Activated T-helper 2 cell treated with anti-CD3 and anti-CD28 coated beads, Interferon-gamma antibody, Interleukin-2, Interleukin-4, amounts not matched to agents 10 μg/mL and 5 μg/mL and 100 μg/mL, durations not matched to agents 14 hours and 24 hours and 36 hours (primary cell): ENCODE measurements around the gene PARL. TPM values are rescaled to one million over a fixed set of nuclear protein-coding genes. Genes with fewer than 3 reads are reported as not detected.
A peak's percentile ranks its signal among the peaks of the same experiment; 100 is the strongest.
"Not testable (repeated sequence)": the region's sequence is repeated elsewhere in the genome, so short reads cannot be mapped to it uniquely, and the experiment has no call there.

Source experiments
- DNase-seq: peaks from one replicate; pipeline ENCODE4 v3.0.0; 2021; ENCODE audit warnings: low spot score
- H3K27ac Mint-ChIP-seq: one replicate; pipeline ENCODE4 v1.8.0; 2021; ENCODE audit warnings: mixed read lengths
- H3K27me3 Mint-ChIP-seq: one replicate; pipeline ENCODE4 v1.8.0; 2021; ENCODE audit warnings: low read depth, mixed read lengths
- H3K36me3 Mint-ChIP-seq: one replicate; pipeline ENCODE4 v1.8.0; 2021; ENCODE audit warnings: low read depth, mixed read lengths
- H3K4me1 Mint-ChIP-seq: one replicate; pipeline ENCODE4 v1.8.0; 2021; ENCODE audit warnings: low read depth, mixed read lengths
- H3K4me3 Mint-ChIP-seq: one replicate; pipeline ENCODE4 v1.8.0; 2021; ENCODE audit warnings: low read depth, mild to moderate bottlenecking, moderate library complexity, mixed read lengths
- H3K9me3 Mint-ChIP-seq: one replicate; pipeline ENCODE4 v1.8.0; 2021; ENCODE audit warnings: mixed read lengths
- intact Hi-C: fragments of 100-400 bp; cut with micrococcal nuclease; formaldehyde crosslinking; loops from one replicate; pipeline ENCODE4 v1.15.1; 2023
- total RNA-seq: library from RNA; stranded (reverse); gene quantifications from 2 replicates; pipeline ENCODE4 v1.2.3, GENCODE V29; 2022

PARL gene
- total RNA-seq, 1 donor from 2014 or later = 74.9 TPM

DNA sequence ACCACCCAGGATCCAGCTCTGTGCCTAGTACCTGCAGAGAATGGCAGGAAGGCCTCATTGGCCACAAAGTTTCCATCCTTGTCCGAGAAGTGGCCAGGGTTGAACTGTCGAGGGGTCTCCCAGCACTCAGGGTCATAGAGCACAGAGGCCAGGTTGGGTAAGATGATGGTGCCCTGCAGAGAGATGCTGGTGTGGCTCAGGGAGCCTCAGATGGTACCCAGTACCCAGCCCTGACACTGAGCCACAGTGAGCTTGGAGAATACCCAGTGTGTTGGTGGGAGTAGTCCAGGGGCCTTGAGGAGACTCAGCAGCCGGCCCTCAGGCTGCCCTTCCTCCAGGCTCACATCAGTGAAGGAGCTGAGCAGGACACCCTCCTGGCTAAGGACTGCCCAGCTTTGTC, 11.5 kb upstream of the PARL start:
- H3K4me3 Mint-ChIP-seq = no peak overlapping the region
- no peaks in the 10 kb centered on the region for H3K36me3 Mint-ChIP-seq
- no peak for DNase-seq
- peaks cover 3% of the 10 kb centered on the region for H3K4me1 Mint-ChIP-seq
- no peak overlapping the region for H3K27ac Mint-ChIP-seq
- peaks cover 6% of the 10 kb centered on the region for H3K27me3 Mint-ChIP-seq
- intact Hi-C loops = loop anchor here (10.0 kb wide), 1 partner anchor 239 kb away; the partner anchor contains the start of gene EIF2B5
- no peaks in the 10 kb centered on the region for H3K9me3 Mint-ChIP-seq

GRCh38 chr3:183895774-183896173, 11.1 kb upstream of the PARL start:
- no peak overlapping the region for H3K4me3 Mint-ChIP-seq
- intact Hi-C loops = loop anchor here (1.0 to 10.0 kb wide), 3 partner anchors 121 to 394 kb away; partner anchors contain the start of genes ABCC5 and EIF2B5
- peaks cover 3% of the 10 kb centered on the region for H3K4me1 Mint-ChIP-seq
- H3K9me3 Mint-ChIP-seq = no peaks in the 10 kb centered on the region
- H3K27ac Mint-ChIP-seq = no peak overlapping the region
- H3K36me3 Mint-ChIP-seq = no peaks in the 10 kb centered on the region
- H3K27me3 Mint-ChIP-seq = peaks cover 6% of the 10 kb centered on the region
- no peak for DNase-seq

DNA sequence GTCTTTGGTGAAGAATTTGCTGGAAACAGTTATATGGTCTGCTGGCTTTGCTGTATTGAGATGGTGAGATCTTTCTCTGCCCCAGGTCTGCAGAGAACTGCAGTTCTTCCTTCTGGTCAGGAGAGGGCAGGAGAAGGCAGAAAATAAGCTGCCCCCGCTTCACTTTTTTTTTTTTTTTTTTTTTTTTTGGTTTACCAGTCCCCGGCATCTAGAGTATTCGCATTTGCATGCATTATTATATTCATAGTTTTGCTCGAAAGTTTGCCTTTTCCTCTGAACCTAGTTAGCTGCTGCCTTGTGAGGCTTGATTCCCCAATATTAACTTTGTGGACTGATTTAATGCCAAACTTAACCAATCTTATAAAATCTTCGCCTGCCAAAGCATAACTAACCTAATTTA, 10.6 kb upstream of the PARL start:
- intact Hi-C loops = loop anchor here (1.0 to 10.0 kb wide), 3 partner anchors 122 to 394 kb away; partner anchors contain the start of genes ABCC5 and EIF2B5
- Mint-ChIP-seq H3K27ac (no peak overlapping the region), H3K9me3 (no peaks in the 10 kb centered on the region), H3K36me3 (no peaks in the 10 kb centered on the region), H3K4me1 (peaks cover 3% of the 10 kb centered on the region), H3K27me3 (peaks cover 5% of the 10 kb centered on the region), H3K4me3 (no peak overlapping the region)
- DNase-seq = no peak

GRCh38 chr3:183892610-183893214, 8.0 kb upstream of the PARL start:
- DNase-seq = no peak
- Mint-ChIP-seq H3K36me3 (no peaks in the 10 kb centered on the region), H3K9me3 (no peaks in the 10 kb centered on the region), H3K27me3 (peaks cover 7% of the 10 kb centered on the region), H3K4me1 (peaks cover 3% of the 10 kb centered on the region), H3K27ac (no peak overlapping the region), H3K4me3 (no peak overlapping the region)
- intact Hi-C loops = loop anchor here (10.0 kb wide), 1 partner anchor 242 kb away; the partner anchor contains the start of gene EIF2B5

DNA sequence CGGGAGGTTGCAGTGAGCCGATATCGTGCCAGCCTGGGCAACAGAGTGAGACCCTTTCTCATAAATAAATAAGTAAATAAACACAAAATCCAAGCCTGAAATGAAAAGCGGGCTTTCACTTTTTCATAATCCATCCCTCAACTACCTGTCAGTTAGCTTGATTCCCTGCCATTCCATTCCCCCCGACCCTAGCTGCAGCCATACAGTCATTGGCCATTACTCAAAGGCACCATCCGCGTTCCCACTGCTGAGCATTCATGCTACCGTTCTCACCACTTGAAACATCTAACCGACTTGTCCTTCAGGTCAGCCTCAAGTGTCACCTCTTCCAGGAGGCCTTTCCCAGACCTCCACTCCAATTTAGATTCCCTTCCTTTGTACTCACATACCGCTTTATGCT, 1.1 kb upstream of the PARL start:
- Mint-ChIP-seq H3K9me3 (no peaks in the 10 kb centered on the region), H3K4me3 (peak overlapping the region; percentile 34), H3K27me3 (peaks cover 5% of the 10 kb centered on the region), H3K4me1 (peaks cover 24% of the 10 kb centered on the region), H3K27ac (no peak overlapping the region), H3K36me3 (peaks cover 8% of the 10 kb centered on the region)
- no peak for DNase-seq
- intact Hi-C loops = loop anchor here (2.0 kb wide), 3 partner anchors 61 to 417 kb away; partner anchors contain the start of genes ALG3, EEF1AKMT4 and MAP6D1

DNA sequence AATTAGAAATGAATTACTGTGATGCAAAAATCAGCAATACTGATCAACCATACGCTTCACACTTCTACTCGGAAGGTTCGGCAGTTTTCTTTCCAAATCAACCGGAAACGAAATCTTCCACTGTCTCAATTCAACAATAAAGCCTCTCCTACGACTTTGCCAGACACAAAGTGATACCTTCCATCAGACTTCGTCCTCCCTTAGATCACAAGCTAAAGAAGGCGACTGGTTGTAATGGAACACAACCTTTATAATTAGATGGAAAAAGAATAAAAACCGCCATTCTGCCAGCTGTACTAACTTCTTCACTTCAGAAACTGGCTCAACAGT, 618 bp downstream of the PARL start:
- no peaks in the 10 kb centered on the region for H3K9me3 Mint-ChIP-seq
- H3K27ac Mint-ChIP-seq = peak overlapping the region; percentile 95
- H3K36me3 Mint-ChIP-seq = peaks cover 13% of the 10 kb centered on the region
- peaks cover 26% of the 10 kb centered on the region for H3K4me1 Mint-ChIP-seq
- no peak for DNase-seq
- peak overlapping the region; percentile 98 for H3K4me3 Mint-ChIP-seq
- intact Hi-C loops = loop anchor here (1.0 to 5.0 kb wide), 5 partner anchors 40 to 415 kb away; partner anchors contain the start of genes ALG3, EEF1AKMT4, KLHL24 and MAP6D1
- H3K27me3 Mint-ChIP-seq = peaks cover 2% of the 10 kb centered on the region

DNA sequence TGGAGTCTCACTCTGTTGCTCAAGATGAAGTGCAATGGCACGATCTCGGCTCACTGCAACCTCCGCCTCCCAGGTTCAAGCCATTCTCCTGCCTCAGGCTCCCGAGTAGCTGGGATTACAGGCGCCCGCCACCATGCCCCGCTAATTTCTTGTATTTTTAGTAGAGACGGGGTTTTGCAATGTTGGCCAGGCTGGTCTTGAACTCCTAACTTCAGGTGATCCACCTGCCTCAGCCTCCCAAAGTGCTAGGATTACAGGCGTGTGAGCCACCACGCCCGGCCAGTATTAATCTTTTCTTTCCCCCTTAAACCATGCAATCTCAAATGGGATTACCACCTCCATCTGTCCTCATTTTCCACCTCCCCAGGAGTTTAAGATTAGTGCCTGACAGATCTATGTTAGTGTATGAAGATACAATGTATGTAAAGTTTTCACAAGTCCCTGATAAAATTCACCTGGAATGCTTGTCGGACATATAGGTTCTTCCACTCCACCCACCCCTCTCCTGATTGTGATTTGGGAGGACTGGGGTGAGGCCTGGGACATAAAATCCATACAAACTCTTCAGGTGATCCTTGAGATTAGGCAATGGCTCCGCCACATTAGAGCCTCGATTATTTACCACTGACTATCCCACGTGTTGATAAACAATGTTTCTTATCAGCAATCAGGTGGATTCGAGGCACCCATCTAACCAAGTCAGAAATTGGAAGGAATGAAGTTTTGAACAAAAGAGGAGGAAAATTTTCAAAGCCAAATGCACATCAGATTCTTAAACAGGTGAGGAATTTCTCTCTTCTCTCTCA, 1.2 kb downstream of the PARL start:
- Mint-ChIP-seq H3K4me1 (peaks cover 31% of the 10 kb centered on the region), H3K36me3 (peaks cover 16% of the 10 kb centered on the region), H3K27me3 (peaks cover 2% of the 10 kb centered on the region), H3K4me3 (peak overlapping the region; percentile 98), H3K9me3 (no peaks in the 10 kb centered on the region), H3K27ac (peak overlapping the region; percentile 95)
- intact Hi-C loops = loop anchor here (1.0 to 5.0 kb wide), 5 partner anchors 39 to 415 kb away; partner anchors contain the start of genes ALG3, EEF1AKMT4, KLHL24 and MAP6D1
- DNase-seq = no peak

- peaks cover 25% of the 10 kb centered on the region for H3K36me3 Mint-ChIP-seq
- H3K27ac Mint-ChIP-seq = no peak overlapping the region
- no peaks in the 10 kb centered on the region for H3K27me3 Mint-ChIP-seq
- intact Hi-C loops = loop anchor here (5.0 kb wide), 1 partner anchor 243 kb away; the partner anchor contains the start of gene KLHL24
- no peaks in the 10 kb centered on the region for H3K9me3 Mint-ChIP-seq
- DNase-seq = no peak
- peaks cover 38% of the 10 kb centered on the region for H3K4me1 Mint-ChIP-seq
- H3K4me3 Mint-ChIP-seq = no peak overlapping the region
Observed at GRCh38 chr3:183880121-183880520, 4.6 kb downstream of the PARL start.

GRCh38 chr3:183879243-183879642, 5.4 kb downstream of the PARL start:
- Mint-ChIP-seq H3K36me3 (peaks cover 24% of the 10 kb centered on the region), H3K27ac (no peak overlapping the region), H3K27me3 (no peaks in the 10 kb centered on the region), H3K9me3 (no peaks in the 10 kb centered on the region), H3K4me1 (peaks cover 34% of the 10 kb centered on the region), H3K4me3 (no peak overlapping the region)
- intact Hi-C loops = no loop called here
- no peak for DNase-seq

- Mint-ChIP-seq H3K9me3 (no peaks in the 10 kb centered on the region), H3K36me3 (peaks cover 25% of the 10 kb centered on the region), H3K4me1 (peaks cover 23% of the 10 kb centered on the region), H3K4me3 (no peak overlapping the region), H3K27ac (no peak overlapping the region), H3K27me3 (no peaks in the 10 kb centered on the region)
- DNase-seq = no peak
- intact Hi-C loops = no loop called here
Observed at GRCh38 chr3:183878071-183878470, 6.6 kb downstream of the PARL start.

DNA sequence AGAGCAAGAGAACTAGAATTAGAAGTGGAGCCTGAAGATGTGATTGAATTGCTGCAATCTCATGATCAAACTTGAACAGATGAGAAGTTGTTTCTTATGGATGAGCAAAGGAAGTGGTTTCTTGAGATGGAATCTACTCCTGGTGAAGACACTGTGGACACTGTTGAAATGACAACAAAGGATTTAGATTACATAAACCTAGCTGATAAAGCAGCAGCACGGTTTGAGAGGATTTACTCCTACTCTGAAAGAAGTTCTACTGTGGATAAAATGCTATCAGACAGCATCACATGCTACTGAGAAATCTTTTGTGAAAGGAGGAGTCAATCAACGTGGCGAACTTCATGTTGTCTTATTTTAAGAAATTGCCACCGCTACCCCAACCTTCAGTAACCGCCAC, 7.5 kb downstream of the PARL start:
- peaks cover 25% of the 10 kb centered on the region for H3K36me3 Mint-ChIP-seq
- DNase-seq, H3K4me3 Mint-ChIP-seq, intact Hi-C loops, H3K27me3 Mint-ChIP-seq, H3K9me3 Mint-ChIP-seq: not testable (repeated sequence)
- H3K27ac Mint-ChIP-seq = peak overlapping the region; percentile 15
- peaks cover 17% of the 10 kb centered on the region for H3K4me1 Mint-ChIP-seq

DNA sequence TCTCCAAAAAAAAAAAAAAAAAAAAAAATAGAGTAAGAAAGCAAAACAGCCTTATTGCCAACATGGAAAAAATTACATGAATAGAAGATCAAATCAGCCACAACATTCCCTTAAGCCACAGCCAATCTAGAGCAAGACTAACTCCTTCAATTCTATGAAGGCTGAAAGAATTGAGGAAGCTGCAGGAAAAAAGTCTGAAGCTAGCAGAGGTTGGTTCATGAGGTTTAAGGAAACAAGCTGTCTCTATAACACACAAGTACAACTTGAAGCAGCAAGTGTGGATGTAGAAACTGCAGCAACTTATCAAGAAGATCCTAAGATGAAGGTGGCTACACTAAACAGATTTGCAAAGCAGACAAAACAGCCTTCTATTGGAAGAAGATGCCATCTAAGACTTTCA, 9.3 kb downstream of the PARL start:
- H3K27ac Mint-ChIP-seq = no peak overlapping the region
- intact Hi-C loops = no loop called here
- DNase-seq = no peak
- H3K4me3 Mint-ChIP-seq = no peak overlapping the region
- H3K9me3 Mint-ChIP-seq = no peaks in the 10 kb centered on the region
- no peaks in the 10 kb centered on the region for H3K27me3 Mint-ChIP-seq
- peaks cover 23% of the 10 kb centered on the region for H3K4me1 Mint-ChIP-seq
- peaks cover 23% of the 10 kb centered on the region for H3K36me3 Mint-ChIP-seq

DNA sequence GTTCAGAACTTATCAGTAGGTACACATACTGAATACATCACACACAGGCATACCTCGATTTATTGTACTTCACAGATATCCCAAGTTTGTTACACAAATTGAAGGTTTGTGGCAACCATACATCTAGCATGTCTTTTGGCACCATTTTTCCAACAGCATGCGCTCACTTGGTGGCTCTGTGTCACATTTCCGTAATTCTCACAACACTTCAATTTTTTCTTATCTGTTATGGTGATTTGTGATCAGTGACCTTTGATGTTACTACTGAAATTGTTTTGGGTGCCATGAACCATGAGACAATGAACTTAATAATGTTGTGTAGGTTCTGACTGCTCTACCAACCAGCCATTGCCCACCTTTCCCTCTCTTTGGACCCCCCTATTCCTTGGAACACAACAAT, 10.8 kb downstream of the PARL start:
- no peak for DNase-seq
- Mint-ChIP-seq H3K4me3 (no peak overlapping the region), H3K27ac (no peak overlapping the region), H3K9me3 (no peaks in the 10 kb centered on the region), H3K36me3 (peaks cover 17% of the 10 kb centered on the region), H3K27me3 (no peaks in the 10 kb centered on the region), H3K4me1 (peaks cover 21% of the 10 kb centered on the region)
- intact Hi-C loops = no loop called here
